Germinal center (tissue), 1 donor: ENCODE data around the gene PTGS2.

Source experiments
- DNase-seq: peaks from one replicate; pipeline ENCODE4 v3.0.0; 2012; ENCODE audit warnings: mixed read lengths, low spot score

PTGS2 gene

DNA sequence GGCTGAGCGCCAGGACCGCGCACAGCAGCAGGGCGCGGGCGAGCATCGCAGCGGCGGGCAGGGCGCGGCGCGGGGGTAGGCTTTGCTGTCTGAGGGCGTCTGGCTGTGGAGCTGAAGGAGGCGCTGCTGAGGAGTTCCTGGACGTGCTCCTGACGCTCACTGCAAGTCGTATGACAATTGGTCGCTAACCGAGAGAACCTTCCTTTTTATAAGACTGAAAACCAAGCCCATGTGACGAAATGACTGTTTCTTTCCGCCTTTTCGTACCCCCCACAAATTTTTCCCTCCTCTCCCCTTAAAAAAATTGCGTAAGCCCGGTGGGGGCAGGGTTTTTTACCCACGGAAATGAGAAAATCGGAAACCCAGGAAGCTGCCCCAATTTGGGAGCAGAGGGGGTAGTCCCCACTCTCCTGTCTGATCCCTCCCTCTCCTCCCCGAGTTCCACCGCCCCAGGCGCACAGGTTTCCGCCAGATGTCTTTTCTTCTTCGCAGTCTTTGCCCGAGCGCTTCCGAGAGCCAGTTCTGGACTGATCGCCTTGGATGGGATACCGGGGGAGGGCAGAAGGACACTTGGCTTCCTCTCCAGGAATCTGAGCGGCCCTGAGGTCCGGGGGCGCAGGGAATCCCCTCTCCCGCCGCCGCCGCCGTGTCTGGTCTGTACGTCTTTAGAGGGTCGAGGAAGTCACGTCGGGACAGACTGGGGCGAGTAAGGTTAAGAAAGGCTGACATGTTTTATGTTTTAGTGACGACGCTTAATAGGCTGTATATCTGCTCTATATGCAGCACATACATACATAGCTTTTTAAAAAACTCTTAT is at the start of gene PTGS2:
Gene PTGS2, minus strand, starts transcription at position 179 of the 817 bp plus-strand sequence. Its CDS starts 133 bp downstream, at position 46.
- DNase-seq, result peak; percentile 13

- DNase-seq, result peak; percentile 6
Observed at GRCh38 chr1:186722711-186723309, 42.6 kb upstream of the PTGS2 start.

- no peak for DNase-seq
Observed at GRCh38 chr1:186717286-186717685, 37.1 kb upstream of the PTGS2 start.

GRCh38 chr1:186715887-186716809 is 35.9 kb upstream of the PTGS2 start:
- DNase-seq, result no peak

- DNase-seq, result no peak
Observed at GRCh38 chr1:186710696-186711095, 30.5 kb upstream of the PTGS2 start.

GRCh38 chr1:186708694-186709097 is 28.5 kb upstream of the PTGS2 start:
- no peak for DNase-seq

DNA sequence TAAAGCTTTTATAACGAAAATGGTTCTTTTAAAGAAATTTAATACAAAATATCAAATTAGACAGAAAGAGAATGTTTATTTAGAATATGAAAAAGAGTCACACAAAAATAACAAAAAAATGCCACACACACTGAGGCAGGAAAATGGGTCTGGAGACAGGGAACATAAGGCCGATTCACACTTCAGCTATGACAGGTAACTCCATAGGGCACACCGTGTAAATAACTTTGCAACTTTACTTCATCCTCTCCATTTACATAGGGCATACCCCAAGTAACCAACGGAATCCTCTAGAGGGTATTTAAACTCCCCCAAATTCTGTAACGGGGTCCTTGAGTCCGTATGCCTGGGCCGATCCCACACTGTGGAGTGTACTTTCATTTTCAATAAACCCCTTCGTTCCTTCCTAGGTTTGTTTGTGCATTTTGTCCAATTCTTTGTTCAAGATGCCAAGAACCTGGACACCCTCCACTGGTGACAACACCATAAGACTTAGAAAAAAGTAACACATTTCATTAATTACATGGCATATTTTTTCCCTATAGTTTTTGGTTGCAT is 23.1 kb upstream of the PTGS2 start:
- no peak for DNase-seq

DNA sequence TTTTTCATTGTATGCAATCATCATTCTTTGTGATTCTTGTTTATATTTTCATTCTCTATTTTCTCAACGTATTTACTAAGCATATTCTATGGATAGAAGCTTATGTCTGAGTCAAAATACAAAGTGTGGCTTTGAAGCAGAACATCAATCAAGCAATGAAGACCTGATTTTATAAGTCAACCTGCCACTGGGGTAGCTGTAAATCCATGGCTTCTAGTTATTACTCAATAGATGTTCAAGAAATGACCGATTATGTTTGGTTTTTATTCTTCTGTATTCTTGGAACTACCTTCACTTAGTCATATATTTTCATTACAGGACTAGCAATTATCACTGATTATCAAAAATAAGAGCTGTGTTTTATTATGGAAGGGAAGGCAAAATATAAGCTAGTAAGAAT is 20.5 kb upstream of the PTGS2 start:
- DNase-seq, result no peak

DNA sequence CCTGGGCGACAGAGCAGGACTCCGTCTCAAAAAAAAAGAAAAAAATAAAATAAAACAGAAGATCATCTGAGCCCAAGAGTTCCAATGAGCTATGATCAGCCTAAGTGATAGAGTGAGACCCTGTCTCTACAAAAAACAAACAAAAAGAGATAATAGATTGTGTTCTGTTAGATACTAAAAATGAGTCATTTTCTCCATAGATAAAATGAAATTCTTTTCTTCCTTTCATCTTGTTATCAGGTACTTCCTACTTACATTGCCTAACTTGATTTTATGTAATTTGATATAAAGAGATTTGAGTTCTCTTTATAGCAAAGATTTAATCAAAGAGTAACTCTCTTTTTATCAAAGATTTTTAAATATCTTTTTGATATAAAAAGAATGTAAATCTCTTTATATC is 19.3 kb upstream of the PTGS2 start:
- no peak for DNase-seq

- no peak for DNase-seq
Observed at GRCh38 chr1:186689907-186690306, 9.7 kb upstream of the PTGS2 start.

GRCh38 chr1:186689376-186689775 is 9.2 kb upstream of the PTGS2 start:
- DNase-seq, result no peak

DNA sequence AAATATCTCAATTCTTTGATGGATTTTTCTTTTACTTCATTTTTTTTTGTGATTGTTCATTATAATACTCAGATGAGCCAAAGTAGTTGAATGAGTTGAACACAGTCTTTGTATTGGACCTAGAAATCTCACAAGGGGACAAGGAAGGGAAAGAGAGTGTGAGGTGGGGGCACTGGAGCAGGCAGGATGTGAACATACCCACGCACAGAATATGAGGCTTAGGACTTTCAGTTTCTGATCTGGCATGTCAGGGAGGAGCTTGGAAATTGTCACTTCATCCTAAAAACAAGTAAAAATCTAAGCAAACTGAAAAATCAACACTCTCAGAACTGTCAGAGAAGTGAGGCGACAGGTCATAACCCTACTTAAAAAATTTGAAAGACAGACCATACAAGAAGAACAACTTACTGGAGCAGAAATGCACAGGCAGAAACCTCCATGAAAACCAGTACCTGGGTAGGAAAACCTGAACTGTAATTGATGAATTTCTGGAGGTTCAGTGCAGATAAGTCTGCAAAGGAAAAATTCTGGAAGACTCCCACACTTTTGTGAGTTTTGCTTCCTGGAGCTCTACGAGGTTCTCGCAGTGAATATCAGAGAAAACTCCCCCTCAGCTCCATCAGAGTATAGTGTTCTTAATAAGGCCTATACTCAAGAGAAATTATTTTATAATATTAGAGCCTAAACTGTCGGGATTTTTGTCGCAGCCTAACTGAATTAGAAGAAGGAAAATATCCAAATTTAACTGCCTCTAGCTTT is 3.6 kb upstream of the PTGS2 start:
- DNase-seq, result no peak

DNA sequence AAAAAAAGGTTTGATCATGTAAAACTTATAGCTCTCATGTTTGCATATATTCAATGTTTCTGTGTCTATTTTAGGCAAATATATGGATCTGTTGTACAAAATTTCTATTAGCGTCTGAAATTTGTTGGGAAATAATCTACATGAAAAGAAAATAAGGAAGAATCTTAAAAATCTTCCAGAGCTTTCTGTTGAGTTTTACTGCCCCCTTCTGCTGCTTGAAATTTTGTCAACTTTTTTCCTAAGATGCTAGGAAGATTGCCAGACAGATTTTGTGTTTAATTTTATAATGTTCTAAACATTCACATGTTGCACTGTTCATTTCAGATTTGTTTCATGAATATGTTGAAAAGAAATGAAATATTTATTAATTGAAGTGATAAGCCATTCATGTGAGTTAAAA is 2.5 kb upstream of the PTGS2 start:
- DNase-seq, result no peak

DNA sequence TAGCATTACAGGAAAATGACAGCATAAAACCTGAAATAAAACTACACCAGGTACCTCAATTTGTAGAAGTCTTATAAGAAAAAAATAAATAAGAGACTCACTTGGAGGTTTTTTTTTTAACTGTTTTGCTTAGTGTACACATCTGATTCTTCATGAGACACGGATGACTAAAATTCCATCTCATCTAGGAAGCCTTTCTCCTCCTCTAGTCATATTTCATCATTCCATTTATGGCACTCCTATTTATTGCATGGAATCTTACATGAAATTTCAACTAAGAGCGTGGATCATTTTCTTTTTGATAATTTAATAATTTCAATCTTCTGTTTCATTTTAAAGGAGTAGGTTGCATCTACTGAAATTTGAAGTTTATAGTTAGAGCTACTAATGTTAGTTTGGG is 1.6 kb upstream of the PTGS2 start:
- DNase-seq, result no peak

GRCh38 chr1:186681121-186681520 is 898 bp upstream of the PTGS2 start:
- DNase-seq, result no peak

GRCh38 chr1:186679924-186680244 is 339 bp downstream of the PTGS2 start:
- DNase-seq, result no peak

DNA sequence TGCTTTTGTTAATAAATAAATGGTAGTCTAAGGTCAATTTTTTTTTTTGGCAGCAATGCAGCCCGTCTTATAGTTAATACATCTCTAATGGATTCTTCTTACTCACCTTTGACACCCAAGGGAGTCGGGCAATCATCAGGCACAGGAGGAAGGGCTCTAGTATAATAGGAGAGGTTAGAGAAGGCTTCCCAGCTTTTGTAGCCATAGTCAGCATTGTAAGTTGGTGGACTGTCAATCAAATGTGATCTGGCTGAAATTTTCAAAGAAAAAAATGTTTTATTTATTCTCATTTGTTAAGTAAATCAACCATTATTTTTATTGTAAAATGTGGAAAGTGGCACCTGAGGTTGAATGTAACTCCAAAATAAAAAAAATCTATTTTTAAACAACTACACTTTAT is 2.1 kb downstream of the PTGS2 start:
- DNase-seq, result no peak

- DNase-seq, result no peak
Observed at GRCh38 chr1:186672596-186672995, 7.6 kb downstream of the PTGS2 start.

DNA sequence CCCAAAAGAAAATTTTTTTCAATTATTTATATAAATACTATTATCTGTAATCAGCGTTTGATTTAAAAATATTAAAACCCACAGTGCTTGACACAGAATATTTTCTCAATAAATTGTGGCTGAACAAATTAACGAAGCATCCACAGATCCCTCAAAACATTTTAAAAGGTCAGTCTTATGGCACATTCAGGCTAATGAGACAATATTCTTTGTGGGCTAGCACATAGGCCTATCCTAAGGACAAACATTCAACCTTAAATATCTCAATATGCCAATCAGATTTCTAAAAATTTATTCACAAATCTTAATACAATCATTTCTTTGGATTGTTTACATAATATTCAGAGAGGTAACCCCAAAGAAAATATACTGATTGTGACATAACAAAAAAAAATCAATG is 8.1 kb downstream of the PTGS2 start:
- no peak for DNase-seq

GRCh38 chr1:186671136-186671825 is 8.9 kb downstream of the PTGS2 start:
- no peak for DNase-seq
